Stimulated activated CD8-positive, alpha-beta memory T cell treated with anti-CD3 and anti-CD28 coated beads, Interleukin-4, amount 100 ng/mL, for 4 hours (primary cell): ENCODE measurements around the gene RNF207.

Experiments used
- DNase-seq, 2 donors: peaks; one replicate each; pipeline ENCODE4 v3.0.0-alpha.2; 2020; ENCODE audit warnings: low read depth in 2 of 2, low spot score in 1 of 2

Gene RNF207

DNA sequence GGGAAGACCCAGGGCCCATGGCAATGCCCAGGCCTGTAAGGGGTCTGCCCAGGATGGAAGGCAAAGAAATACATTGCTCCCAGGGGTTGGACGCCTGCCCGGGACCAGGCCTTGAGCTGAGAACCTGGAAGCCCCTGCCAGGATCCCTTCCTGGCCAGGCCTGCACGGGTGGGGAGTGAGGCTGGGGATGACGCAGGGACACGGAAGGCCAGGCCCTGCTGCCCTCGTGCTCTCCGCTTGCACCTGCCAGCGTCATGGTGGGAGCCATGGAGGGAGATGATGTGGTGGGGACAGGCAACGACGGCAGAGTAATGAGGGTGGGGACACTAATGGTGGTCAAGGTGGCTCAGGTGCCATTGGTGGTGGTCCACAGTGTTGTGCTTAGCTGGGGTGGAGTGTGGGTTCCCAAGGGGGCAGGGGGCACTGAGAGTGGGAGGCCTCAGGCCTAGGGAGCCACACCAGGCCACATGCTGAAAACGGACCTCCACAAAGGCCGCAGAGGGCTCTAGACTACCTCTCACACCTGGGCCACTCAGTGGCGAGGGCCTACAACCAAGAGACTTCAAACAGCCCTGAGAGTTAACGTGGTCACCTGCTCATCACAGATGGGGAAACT is 42.4 kb downstream of the RNF207 start:
- DNase-seq: no peak

DNA sequence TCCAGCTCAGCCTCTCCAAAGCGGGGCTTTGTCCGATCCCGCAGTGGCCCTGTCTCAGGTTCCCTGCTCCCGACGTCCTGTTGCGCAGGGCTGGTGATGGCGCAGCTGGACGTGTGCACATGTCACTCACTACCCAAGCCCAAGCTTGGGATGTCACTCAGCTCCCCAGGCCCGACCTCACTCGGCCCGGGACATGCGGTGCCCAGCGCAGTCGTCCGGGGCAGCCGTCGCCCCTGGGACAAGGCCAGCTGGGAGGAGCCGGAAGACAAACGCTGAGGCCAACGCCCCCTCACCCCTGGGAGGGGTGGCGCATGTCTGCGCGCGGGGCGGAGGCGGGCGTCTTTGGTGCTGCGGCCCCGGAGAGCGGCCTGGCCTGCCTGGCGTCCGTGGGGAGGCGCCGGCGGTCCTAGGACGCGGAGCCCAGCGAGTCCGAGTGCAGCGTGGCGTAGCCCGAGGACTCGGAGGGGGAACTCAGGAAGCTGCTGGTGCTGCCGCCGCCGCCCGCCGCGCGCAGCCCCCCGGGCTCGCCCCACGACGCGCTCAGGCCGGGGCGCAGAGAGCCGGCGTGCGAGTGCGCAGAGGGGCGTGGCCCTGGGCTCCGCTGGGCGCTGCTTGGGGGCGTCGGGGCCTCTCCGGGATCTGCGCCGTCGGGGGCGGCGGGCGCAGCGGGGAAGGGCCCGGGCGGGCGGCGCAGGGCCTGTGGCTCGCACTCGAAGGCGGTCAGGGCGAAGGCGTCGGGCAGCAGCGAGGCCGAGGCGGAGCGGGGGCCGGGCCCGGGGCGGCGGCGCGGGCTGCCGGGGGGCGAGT is 43.2 kb downstream of the RNF207 start:
- no peak for DNase-seq

DNA sequence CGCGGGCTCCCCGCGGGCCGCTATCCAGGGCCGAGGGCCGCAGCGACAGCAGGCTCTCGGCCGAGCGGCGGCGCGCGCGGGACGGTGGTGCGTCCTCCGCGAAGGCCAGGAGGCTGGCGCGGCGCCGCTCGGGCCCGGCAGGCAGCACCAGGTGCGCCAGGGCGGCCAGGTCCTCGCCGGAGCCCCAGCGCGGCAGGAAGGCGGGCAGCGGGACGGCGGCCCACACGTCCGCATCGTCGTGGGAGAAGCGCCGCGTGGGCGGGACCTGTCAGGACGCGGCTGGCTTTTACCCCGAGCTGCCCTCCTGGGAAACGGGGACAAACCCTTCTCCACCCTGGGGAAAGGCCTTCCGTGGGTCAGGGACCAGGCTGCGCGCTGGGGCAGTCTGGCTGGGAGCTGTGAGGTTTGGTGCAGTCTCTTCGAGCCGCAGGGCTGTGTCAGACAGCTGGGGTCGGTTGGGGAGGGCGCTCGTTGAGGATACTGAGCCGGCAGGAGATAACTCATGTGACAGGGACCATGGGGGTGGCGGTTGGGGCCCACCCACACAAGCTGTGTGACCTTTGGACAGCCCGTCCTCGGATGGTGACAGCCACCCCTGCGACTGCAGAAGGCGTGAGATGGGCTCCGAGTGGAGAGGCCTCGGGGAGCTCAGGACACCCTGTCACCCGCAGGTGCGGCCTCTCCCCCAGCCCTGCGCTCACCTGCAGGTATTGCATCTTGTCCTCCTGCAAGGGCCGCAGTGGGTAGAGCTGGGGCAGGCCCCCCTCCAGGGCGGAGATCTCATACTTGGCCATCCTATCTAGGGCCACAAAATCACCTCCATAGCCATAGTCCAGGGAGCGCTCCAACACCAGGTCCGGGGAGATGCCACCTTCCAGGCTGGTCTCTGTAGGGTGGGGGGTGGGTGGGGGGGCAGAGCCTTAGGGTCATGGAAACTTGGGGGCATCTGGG is 44.1 kb downstream of the RNF207 start:
- no peak for DNase-seq

DNA sequence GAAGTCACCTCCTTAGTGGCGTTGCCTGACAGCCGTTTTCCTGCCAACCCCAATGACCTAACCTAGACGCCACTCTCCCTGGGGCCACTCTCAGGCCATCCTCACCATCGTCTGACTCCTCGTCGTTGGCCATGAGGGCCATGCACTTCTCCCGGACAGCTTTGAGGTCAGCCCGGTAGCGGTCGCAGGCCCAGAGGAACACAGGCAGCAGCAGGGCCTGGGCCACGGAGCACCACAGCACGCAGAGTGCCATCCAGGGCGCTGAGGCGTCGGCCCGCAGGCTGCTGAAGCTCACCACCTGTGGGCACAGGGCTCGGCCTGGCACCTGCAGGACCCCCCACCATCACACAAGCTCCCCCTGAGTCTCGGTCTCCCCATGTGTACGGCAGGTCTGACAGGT is 45.3 kb downstream of the RNF207 start:
- no peak for DNase-seq

DNA sequence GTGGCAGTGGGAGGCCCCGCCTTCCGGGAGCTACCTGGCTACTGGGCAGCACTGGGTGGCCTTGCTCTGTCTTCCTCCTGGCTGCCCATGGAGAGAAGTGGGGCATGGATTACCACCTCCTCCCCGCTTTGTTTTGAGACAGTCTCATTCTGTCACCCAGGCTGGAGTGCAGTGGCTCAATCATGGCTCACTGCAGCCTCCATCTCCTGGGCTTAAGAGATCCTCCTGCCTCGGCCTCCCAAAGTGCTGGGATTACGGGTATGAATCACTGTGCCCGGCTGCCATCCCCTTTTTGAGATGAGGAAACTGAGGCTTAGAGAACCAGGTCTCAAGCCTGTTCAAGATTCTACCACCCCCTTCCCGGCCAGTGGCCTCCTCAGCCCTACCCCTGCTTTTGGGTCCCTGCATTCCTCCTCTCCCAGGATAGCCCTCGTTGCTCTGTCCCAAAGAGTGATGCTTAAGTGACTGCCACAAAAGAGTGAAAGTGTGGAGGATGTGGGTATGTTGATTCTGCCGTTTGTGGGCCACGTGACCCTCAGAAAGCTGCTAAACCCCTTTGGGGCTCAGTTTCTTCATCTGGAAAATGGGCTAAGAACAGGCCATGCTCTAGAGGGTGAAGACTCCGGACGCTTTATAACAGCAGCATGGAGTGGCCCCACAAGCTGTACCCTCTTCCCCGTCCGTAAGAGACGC is 45.9 kb downstream of the RNF207 start:
- DNase-seq: no peak

DNA sequence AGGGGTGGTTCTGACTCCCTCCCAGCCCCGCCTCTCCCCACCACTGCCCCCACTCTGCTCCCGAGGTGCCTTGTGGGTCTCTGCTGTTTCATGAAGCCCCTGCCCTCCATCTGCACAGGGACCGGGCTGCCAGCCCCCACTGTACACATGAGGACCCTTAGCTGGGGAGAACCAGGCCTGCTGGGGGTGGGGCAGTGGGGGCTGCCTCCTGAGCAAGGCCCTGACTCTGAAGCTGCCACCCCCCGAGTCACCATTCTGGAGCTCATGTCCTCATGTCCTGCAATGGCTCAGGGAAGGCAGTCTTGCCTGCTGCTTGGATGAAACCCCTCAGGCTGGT is 46.4 kb downstream of the RNF207 start:
- no peak for DNase-seq

DNA sequence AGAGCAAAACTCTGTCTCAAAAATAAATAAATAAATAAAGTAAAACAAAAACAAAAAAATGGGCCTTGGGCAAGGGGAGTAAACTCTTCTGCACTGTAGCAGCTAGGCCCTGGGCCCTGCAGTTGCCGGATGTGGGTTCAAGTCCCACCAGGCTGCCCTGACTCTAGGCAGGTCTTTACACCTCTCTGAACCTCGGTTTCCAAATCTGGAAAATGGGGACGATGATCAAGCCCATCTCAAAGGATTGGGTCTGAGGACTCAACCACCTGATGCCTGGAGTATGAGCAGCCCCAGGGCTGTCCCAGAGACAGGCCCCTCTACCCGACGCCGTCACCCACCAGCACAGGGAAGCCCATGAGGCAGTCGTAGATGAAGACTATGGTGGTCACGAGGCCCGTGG is 47.5 kb downstream of the RNF207 start:
- DNase-seq: no peak

DNA sequence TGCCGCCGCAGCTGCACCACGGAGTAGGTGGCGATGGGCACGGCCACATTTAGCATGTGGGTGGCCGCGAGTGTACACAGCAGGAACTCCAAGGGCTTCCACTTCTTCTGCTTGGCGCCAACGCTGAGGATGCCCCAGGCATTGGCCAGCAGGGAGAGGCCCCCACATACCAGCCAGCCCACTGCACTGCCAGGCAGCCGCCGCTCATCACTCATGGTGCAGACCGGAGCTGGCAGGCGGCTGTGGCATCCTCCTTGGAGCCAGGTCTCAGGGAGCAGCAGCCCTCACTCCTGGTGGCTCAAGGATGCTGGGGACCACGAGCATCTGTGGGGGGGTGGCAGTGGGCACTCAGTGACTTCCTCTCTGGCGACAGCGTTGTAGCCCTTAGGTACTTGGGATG is 48.8 kb downstream of the RNF207 start:
- DNase-seq: no peak

DNA sequence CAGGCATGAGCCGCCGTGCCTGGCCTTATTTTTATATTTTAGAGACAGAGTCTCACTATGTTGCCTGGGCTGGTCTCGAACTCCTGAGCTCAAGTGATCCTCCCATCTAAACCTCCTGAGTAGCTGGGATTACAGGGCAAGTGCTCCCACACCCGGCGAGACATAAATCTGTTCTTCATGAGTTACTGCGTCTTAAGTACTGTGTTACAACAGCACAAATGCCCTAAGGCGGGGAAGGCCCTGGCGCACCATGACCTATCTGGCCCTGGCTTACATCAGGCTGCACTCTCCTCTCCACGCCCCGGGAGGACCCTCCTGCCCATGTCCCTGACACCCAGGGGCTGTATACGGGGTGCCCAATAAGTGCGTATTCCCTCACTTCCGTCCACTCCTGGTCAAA is 50.7 kb downstream of the RNF207 start:
- no peak for DNase-seq

DNA sequence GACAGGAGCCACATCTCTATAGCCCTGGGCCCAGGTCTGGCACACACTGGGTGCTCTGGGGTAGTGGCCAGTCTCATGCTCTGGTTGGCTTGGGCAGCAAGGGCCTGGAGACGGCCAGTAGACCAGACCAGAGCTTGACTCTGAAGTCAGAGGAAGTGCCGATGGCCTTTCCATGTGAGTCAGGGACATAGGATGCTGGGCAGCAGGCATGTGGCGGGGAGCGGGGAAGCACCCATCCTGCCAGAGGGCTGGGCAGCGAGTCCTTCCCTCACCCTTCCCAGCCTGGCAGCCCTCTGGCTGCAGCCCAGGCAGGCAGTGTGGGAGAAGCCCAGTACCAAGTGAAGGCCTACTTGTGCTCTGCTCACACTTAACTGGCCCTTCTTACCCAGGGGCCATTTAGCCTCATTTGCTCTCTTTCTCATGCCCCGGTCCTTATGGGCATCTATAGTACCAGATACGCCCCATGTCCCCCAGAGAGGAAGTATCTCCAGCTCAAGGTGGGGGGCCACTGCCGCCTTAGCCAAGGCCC is 51.7 kb downstream of the RNF207 start:
- no peak for DNase-seq

DNA sequence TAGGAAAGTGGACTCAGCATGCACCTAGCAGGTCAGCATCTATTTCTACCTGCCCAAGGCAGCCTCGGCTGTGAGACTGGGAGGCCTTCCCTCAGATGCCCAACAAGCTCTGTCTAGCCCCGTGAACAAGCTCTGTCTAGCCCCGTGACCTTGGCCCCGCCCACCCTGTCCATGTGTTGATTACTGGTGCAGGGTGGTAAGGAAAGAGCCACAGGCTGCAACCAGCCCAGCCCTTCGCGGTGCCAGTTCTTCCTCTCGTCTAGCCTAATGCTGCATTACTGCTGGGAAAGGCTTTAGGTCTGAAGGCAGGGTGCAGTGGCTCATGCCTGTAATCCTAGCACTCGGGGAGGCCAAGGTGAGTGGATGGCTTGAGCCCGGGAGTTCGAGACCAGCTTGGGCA is 52.8 kb downstream of the RNF207 start:
- no peak for DNase-seq

DNA sequence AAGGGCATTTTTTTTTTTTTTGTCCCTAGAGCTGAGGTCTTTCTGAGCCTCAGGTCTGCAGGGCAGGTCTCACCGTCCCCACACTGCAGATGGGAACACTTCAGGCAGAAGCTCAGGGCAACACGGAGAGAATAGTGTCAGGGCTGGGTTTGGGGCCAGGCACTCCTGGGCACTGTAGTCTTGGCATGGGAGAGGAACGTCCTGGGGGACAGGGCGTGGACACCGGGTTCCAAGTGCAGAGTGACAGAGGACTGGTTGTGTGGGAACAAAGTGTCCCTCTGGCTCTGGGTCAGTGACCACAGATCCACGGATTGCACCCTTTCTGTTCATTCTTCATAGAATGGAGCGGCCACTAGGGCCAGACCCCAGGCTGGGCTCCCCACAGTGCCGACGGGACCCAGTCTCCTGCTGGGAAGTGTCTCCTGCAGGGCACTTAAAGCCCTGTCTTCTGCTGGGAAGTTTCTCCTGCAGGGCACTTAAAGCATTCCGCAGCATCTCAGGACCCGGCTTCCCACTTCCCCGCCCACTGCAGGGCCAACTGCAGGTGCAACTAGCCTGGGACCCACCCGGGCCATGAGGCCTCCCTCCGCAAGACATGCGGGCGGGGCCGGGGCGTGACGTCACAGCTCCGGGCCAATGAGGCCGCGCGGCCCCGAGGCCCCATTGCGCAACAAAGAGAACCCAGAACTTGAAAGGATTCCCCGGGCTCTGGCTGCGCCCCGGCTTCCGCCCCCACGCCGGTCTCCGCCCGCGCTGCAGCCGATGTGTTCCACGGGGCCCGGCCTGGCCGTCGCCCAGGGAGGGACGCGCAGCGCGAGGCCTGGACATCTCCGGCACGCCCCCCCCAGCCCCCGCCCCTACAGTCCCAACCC is 53.8 kb downstream of the RNF207 start:
- DNase-seq: peak; percentile 45 to 58

DNA sequence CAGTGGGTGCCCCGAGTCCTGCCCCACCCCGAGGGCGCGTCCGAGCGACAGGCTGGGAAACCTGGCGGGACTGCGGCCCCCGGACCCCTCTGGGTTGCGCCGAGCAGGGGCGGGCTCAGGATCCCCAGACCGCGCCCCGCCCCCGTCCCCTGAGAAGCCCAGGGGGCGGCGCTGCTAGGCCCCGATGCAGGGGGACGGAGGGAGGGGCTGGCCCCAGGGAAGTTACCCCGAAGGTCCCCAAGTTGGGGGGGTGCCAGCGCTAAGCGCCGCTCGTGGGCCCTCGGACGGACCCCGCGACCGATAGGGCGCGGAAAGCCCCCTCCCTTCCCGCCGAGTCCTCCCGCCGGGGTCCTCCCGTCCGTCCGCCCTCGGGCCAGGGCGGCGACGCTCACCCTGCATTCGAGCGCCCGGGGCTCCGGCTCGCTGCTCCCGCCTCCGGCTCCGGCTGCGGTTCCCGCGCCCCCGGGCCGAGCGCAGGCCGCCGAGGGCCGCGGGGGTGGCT is 54.6 kb downstream of the RNF207 start:
- DNase-seq: no peak

DNA sequence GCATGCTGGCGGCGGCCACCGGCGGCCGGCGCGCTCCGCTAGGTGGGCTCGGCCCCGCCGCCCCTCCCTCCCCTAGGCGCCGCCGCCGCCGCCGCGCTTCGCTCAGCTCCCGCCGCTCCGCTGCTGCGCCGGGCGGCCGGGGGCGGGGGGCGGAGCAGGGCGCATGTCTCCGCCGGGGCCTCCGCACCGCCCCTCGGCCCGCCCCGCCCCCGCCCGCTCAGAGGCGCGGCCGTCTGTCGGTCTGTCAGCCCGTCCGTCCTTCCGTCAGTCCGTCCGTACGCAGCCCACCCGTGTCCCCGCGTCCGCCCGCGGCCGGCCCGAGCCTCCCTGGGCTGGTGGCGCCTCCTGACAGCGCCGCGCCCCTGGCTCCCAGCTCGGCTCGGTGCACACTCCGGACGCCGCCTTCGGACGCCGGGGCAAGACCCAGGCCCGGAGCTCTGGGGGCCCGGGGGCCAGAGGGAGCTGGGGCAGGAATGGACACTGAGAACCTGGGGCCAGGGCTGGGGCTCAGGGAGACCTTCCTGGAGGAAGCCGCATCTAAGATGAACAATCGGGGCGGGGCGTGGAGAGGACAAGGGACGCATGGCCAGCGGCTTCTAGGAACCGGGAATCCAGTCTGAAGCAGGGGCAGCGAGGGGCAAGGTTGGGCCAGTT is 55.2 kb downstream of the RNF207 start, which contains the start of gene GPR153:
Gene GPR153 (minus strand): TSS at position 138 of the 654 bp plus-strand sequence. CDS start 6,193 bp downstream, outside the sequence.
- DNase-seq: peak; percentile 14 to 40

DNA sequence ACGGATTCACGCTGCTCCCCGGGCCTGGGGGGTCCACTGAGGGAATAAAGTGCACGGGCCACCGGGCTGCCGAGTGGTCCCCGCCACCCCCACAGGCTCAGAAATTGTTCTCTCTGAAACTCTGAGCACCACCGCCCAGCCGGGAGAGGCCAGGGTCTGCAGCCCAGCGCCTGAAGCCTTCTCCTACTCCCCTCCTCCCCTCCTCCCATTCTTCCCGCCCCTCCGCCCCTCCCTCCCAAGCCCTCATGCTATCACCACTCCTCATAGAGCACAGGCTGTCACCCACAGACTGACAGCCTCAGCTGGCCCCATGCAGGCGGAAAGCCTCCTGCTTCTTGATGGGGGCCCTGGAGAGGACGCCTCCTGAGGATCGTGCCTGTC is 55.7 kb downstream of the RNF207 start:
- DNase-seq: no peak

DNA sequence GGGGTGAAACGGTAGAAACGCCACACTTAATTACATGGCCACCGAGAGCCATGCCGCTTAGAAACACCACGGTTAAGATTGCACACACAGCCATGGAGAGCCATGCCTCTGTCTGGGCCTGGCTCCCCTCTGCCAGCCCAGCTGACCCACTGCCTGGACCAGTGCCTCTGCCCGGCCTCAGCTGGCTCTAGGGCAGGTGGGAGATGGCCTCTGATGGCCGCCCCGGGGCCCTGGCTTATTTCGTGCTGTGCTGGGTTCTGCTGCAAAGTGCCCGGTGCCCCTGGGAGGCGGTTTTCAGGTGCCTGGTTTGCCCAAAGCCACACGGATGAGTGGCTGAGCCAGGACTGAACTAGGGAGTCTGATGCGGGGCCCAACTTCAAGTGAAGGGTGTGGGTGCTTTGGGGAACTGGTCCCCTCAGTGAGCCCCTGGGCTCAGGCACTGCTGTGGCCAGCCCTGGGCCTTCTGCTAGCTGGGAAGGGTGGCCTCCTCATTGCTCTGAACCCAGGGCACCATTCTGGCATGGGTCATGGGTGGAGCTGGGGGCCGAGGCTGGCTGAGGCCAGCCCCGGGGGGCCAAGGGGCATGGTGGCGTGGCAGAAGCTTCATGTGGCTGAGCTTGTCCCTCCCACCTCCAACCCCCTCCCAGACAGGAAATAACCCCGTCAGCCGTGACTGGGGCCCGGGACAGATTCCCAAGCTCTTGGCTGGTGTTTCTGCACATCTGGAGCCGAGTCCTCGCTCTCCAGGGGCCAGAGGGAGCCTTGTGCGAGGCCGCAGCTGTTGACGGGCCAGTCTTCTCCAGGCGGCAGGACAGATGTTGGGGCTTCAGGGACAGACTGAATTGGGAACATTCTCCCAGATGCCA is 56.9 kb downstream of the RNF207 start:
- no peak for DNase-seq

DNA sequence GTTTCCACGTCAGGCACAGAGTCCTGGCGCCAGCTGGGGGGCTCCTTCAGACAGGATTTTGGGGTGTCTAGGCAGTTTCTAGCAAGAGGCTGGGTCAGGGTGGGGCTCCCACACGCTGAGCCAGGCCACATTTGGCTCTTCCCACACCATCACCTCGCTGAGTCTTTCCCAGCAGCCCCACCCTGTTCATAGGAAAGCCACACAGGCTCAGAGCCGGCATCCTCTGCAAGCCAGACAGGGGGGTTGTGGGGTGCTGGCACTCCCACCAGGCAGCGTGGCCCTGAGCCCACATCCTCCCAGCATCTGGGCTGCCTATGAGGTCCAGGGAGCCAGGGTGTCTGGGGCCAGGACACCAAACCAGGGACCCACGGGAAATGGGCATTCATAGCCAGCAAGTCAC is 57.8 kb downstream of the RNF207 start:
- no peak for DNase-seq

DNA sequence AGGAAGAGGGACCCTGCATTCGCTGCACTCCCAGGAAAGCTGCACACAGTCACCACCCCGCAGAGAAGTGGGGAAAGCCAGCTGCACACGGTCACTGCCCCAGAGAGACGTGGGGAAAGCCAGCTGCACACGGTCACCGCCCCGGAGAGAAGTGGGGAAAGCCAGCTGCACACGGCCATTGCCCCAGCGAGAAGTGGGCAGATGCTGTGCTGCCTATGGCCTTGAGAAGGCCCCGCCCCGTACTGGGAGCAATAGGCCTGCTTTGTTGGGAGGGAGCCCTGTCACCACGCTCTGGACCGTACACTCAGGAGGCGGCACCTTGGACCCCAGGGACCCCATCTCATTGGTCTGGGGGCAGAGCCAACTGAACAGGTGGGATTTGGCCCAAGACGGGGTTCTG is 59.2 kb downstream of the RNF207 start:
- DNase-seq: no peak
